HepG2 (cell line): ENCODE results near the gene HNRNPM. TPM values are rescaled to one million over a fixed set of nuclear protein-coding genes. Genes with fewer than 3 reads are reported as not detected.

ENCODE experiments used
- AHR ChIP-seq: IDR thresholded peaks from 2 replicates; pipeline ENCODE4 v1.6.1; 2018; ENCODE audit warnings: missing genetic modification reagents, missing compliant biosample characterization
- ARNTL ChIP-seq: sonication (generic); formaldehyde crosslinking; IDR thresholded peaks from 2 replicates; pipeline ENCODE4 v1.4.0; 2020; ENCODE audit warnings: mild to moderate bottlenecking, missing genetic modification reagents
- CCAR2 ChIP-seq: fragments of 200-400 bp; formaldehyde crosslinking; optimal IDR thresholded peaks from 2 replicates; pipeline ENCODE3; 2018; ENCODE audit warnings: low read depth, mild to moderate bottlenecking, low read length, moderate library complexity
- CREM ChIP-seq, 2 experiments: sonication (generic) in 1 of 2; formaldehyde crosslinking in 1 of 2; IDR thresholded peaks; 2 replicates each; pipeline versions ENCODE4 v1.4.0 to v1.6.1; 2016 to 2020; ENCODE audit warnings: antibody characterized with exemption in 1 of 2, mild to moderate bottlenecking in 1 of 2, missing genetic modification reagents in 1 of 2
- HNF4G ChIP-seq, 2 experiments: sonication (generic) in 1 of 2; formaldehyde crosslinking in 1 of 2; IDR thresholded peaks; 2 replicates each; pipeline versions ENCODE4 v1.4.0 to v1.6.1; 2011 to 2020; ENCODE audit warnings: borderline replicate concordance in 2 of 2, low read depth in 2 of 2, mild to moderate bottlenecking in 2 of 2, low read length in 1 of 2, missing genetic modification reagents in 1 of 2, moderate library complexity in 1 of 2
- JUNB ChIP-seq: sonication (generic); formaldehyde crosslinking; IDR thresholded peaks from 2 replicates; pipeline ENCODE4 v1.8.0; 2022; ENCODE audit warnings: missing genetic modification reagents, mild to moderate bottlenecking, borderline replicate concordance
- MATR3 ChIP-seq: sonication (generic); formaldehyde crosslinking; IDR thresholded peaks from 2 replicates; pipeline ENCODE4 v1.4.0; 2020; ENCODE audit warnings: missing genetic modification reagents
- POLR2A ChIP-seq, 2 experiments: IDR thresholded peaks; 2 replicates each; pipeline ENCODE4 v1.6.1; 2011; ENCODE audit warnings: low read depth in 2 of 2, low read length in 2 of 2, mild to moderate bottlenecking in 1 of 2, moderate library complexity in 1 of 2; ENCODE audit not compliant: insufficient read depth in 1 of 2
- ZBTB20 ChIP-seq: sonication (generic); formaldehyde crosslinking; IDR thresholded peaks from 2 replicates; pipeline ENCODE4 v1.8.1; 2023; ENCODE audit warnings: missing genetic modification reagents, low read depth, mild to moderate bottlenecking, borderline replicate concordance
- ZBTB7A ChIP-seq: sonication (generic); formaldehyde crosslinking; IDR thresholded peaks from 2 replicates; pipeline ENCODE4 v1.8.0; 2022; ENCODE audit warnings: mild to moderate bottlenecking, missing genetic modification reagents
- ZNF264 ChIP-seq: sonication (generic); formaldehyde crosslinking; IDR thresholded peaks from 2 replicates; pipeline ENCODE4 v1.4.0; 2020; ENCODE audit warnings: missing genetic modification reagents
- ZNF431 ChIP-seq: sonication (generic); formaldehyde crosslinking; IDR thresholded peaks from 2 replicates; pipeline ENCODE4 v1.9.0; 2022; ENCODE audit warnings: missing genetic modification reagents, low read depth, mild to moderate bottlenecking, borderline replicate concordance
- ZNF549 ChIP-seq: sonication (generic); formaldehyde crosslinking; IDR thresholded peaks from 2 replicates; pipeline ENCODE4 v1.5.0; 2020; ENCODE audit warnings: missing genetic modification reagents
- ZNF672 ChIP-seq: sonication (generic); formaldehyde crosslinking; IDR thresholded peaks from 2 replicates; pipeline ENCODE4 v1.8.1; 2022; ENCODE audit warnings: missing genetic modification reagents
- polyA plus RNA-seq, 8 experiments: library from polyadenylated mRNA; depleted of rRNA in 3 of 8; stranded (reverse) in 7 of 8; unstranded in 1 of 8; fragments of >200 nt; fragmentation: Illumina TruSeq in 4 of 8; extraction: Trizol in 4 of 8; gene quantifications; 2 replicates each; pipeline versions ENCODE4 v1.2.1 to v1.2.3, GENCODE V29; 2011 to 2016; ENCODE audit warnings: low read depth in 4 of 8, missing spikeins in 1 of 8, mixed read lengths in 1 of 8; ENCODE audit not compliant: insufficient read depth in 1 of 8
- total RNA-seq, 5 experiments: library from RNA; depleted of rRNA; stranded (reverse); fragments of >200 nt; fragmentation: Illumina TruSeq; extraction: Trizol; gene quantifications; 2 replicates each; pipeline ENCODE4 v1.2.3, GENCODE V29; 2016; ENCODE audit warnings: low read depth in 1 of 5
- TF ChIP-seq, protein P1 (sequence below): sonication (generic); formaldehyde crosslinking; IDR thresholded peaks from 2 replicates; pipeline ENCODE4 v1.8.0; 2022; ENCODE audit warnings: missing genetic modification reagents, mild to moderate bottlenecking, borderline replicate concordance
- TF ChIP-seq, protein P2 (sequence below), 2 experiments: sonication (generic) in 1 of 2; formaldehyde crosslinking in 1 of 2; IDR thresholded peaks; 2 replicates each; pipeline versions ENCODE4 v1.4.0 to v1.6.1; 2018 to 2020; ENCODE audit warnings: missing genetic modification reagents in 2 of 2, borderline replicate concordance in 1 of 2, low read depth in 1 of 2, mild to moderate bottlenecking in 1 of 2, missing biosample characterization in 1 of 2
- TF ChIP-seq, protein P3 (sequence below): sonication (generic); formaldehyde crosslinking; IDR thresholded peaks from 2 replicates; pipeline ENCODE4 v1.8.0; 2022; ENCODE audit warnings: mild to moderate bottlenecking, missing genetic modification reagents; ENCODE audit not compliant: insufficient replicate concordance
- TF ChIP-seq, protein P4 (sequence below): sonication (generic); formaldehyde crosslinking; IDR thresholded peaks from 2 replicates; pipeline ENCODE4 v1.4.0; 2020; ENCODE audit warnings: missing genetic modification reagents
- TF ChIP-seq, protein P5 (sequence below): sonication (generic); formaldehyde crosslinking; IDR thresholded peaks from 2 replicates; pipeline ENCODE4 v1.5.0; 2020; ENCODE audit warnings: mild to moderate bottlenecking, missing genetic modification reagents, borderline replicate concordance

HNRNPM gene
- total and polyA plus RNA-seq, 2 of the 13 experiments (the other 11 are each of a cell fraction or from before 2014, with no cell fraction given), result 56.7 to 102 TPM

DNA sequence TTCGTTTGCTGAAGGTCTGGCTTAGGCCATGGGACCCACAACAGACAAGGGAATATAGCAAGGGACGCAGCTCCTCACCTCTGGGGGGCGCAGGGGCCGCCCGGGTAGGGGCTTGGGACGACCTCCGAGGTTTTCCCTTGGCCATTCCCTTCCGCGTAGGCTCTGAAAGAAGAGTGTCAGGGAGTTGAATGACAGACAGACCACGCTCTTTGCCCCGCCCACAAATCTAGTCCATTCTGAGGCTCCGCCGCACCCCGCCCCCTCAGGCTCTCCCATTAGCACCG is 80.6 kb downstream of the HNRNPM start (continued):
- TF ChIP-seq, protein P1, sequence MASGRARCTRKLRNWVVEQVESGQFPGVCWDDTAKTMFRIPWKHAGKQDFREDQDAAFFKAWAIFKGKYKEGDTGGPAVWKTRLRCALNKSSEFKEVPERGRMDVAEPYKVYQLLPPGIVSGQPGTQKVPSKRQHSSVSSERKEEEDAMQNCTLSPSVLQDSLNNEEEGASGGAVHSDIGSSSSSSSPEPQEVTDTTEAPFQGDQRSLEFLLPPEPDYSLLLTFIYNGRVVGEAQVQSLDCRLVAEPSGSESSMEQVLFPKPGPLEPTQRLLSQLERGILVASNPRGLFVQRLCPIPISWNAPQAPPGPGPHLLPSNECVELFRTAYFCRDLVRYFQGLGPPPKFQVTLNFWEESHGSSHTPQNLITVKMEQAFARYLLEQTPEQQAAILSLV (CRISPR knock-in tag), result no peak
- TF ChIP-seq ZBTB7A (CRISPR knock-in tag) (peak; percentile 88), AHR (CRISPR knock-in tag) (no peak), ARNTL (CRISPR knock-in tag) (no peak), ZNF549 (CRISPR knock-in tag) (no peak), CCAR2 (no peak), ZNF431 (CRISPR knock-in tag) (no peak), MATR3 (CRISPR knock-in tag) (no peak), JUNB (no peak), ZNF672 (CRISPR knock-in tag) (no peak), ZNF264 (CRISPR knock-in tag) (no peak), ZBTB20 (CRISPR knock-in tag) (no peak), CREM (IDR thresholded peaks at IDR 0.05) (peak; percentile 50), CREM (CRISPR knock-in tag; IDR thresholded peaks at IDR 0.05) (no peak), HNF4G (IDR thresholded peaks at IDR 0.05; ENCODE audit: borderline replicate concordance, low read depth, low read length) (no peak), HNF4G (CRISPR knock-in tag; IDR thresholded peaks at IDR 0.05; ENCODE audit: borderline replicate concordance, low read depth) (no peak), POLR2A (IDR thresholded peaks at IDR 0.05; ENCODE audit: insufficient read depth in 1 of 2, low read depth in 2 of 2, low read length in 2 of 2) (peak in 1 of 2 experiments; percentile 67; a peak in 2 of 4 replicates)
- TF ChIP-seq, protein P2, sequence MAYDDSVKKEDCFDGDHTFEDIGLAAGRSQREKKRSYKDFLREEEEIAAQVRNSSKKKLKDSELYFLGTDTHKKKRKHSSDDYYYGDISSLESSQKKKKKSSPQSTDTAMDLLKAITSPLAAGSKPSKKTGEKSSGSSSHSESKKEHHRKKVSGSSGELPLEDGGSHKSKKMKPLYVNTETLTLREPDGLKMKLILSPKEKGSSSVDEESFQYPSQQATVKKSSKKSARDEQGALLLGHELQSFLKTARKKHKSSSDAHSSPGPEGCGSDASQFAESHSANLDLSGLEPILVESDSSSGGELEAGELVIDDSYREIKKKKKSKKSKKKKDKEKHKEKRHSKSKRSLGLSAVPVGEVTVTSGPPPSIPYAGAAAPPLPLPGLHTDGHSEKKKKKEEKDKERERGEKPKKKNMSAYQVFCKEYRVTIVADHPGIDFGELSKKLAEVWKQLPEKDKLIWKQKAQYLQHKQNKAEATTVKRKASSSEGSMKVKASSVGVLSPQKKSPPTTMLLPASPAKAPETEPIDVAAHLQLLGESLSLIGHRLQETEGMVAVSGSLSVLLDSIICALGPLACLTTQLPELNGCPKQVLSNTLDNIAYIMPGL (CRISPR knock-in tag; IDR thresholded peaks at IDR 0.05; ENCODE audit: borderline replicate concordance in 1 of 2, low read depth in 1 of 2), result peak; percentile 11 to 18; a peak in 1 of 4 replicates
- TF ChIP-seq, protein P3, sequence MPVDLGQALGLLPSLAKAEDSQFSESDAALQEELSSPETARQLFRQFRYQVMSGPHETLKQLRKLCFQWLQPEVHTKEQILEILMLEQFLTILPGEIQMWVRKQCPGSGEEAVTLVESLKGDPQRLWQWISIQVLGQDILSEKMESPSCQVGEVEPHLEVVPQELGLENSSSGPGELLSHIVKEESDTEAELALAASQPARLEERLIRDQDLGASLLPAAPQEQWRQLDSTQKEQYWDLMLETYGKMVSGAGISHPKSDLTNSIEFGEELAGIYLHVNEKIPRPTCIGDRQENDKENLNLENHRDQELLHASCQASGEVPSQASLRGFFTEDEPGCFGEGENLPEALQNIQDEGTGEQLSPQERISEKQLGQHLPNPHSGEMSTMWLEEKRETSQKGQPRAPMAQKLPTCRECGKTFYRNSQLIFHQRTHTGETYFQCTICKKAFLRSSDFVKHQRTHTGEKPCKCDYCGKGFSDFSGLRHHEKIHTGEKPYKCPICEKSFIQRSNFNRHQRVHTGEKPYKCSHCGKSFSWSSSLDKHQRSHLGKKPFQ, result no peak
- TF ChIP-seq, protein P4, sequence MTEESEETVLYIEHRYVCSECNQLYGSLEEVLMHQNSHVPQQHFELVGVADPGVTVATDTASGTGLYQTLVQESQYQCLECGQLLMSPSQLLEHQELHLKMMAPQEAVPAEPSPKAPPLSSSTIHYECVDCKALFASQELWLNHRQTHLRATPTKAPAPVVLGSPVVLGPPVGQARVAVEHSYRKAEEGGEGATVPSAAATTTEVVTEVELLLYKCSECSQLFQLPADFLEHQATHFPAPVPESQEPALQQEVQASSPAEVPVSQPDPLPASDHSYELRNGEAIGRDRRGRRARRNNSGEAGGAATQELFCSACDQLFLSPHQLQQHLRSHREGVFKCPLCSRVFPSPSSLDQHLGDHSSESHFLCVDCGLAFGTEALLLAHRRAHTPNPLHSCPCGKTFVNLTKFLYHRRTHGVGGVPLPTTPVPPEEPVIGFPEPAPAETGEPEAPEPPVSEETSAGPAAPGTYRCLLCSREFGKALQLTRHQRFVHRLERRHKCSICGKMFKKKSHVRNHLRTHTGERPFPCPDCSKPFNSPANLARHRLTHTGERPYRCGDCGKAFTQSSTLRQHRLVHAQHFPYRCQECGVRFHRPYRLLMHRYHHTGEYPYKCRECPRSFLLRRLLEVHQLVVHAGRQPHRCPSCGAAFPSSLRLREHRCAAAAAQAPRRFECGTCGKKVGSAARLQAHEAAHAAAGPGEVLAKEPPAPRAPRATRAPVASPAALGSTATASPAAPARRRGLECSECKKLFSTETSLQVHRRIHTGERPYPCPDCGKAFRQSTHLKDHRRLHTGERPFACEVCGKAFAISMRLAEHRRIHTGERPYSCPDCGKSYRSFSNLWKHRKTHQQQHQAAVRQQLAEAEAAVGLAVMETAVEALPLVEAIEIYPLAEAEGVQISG (CRISPR knock-in tag), result peak; percentile 39; the same call in 1 of the 2 replicates
- TF ChIP-seq, protein P5, sequence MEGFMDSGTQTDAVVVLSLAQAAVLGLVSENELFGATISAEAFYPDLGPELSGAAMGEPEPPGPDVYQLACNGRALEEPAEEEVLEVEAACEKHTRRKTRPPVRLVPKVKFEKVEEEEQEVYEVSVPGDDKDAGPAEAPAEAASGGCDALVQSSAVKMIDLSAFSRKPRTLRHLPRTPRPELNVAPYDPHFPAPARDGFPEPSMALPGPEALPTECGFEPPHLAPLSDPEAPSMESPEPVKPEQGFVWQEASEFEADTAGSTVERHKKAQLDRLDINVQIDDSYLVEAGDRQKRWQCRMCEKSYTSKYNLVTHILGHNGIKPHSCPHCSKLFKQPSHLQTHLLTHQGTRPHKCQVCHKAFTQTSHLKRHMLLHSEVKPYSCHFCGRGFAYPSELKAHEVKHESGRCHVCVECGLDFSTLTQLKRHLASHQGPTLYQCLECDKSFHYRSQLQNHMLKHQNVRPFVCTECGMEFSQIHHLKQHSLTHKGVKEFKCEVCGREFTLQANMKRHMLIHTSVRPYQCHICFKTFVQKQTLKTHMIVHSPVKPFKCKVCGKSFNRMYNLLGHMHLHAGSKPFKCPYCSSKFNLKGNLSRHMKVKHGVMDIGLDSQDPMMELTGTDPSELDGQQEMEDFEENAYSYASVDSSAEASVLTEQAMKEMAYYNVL, result no peak
